Psoas muscle (tissue), 8 donors: Measurements from ENCODE around the gene IGDCC3. TPM values are rescaled to one million over a fixed set of nuclear protein-coding genes. Genes with fewer than 3 reads are reported as not detected.

Experiments
- ATAC-seq, 4 donors: fragments of 200-7000 bp; cut with Tn5 transposase; one replicate each; pipeline ENCODE4 v1.9.1; 2020; ENCODE audit warnings: moderate library complexity in 3 of 4, mild to moderate bottlenecking in 2 of 4
- DNase-seq, 2 donors: peaks; one replicate each; pipeline ENCODE4 v3.0.0-alpha.2; 2020
- H3K27ac ChIP-seq: fragments of 200-600 bp; one replicate; pipeline ENCODE4 v1.8.0; 2022
- H3K27me3 ChIP-seq, 3 donors: fragments of 200-600 bp in 1 of 3; one replicate each; pipeline versions ENCODE4 v1.6.1 to v1.8.0; 2013 to 2022; ENCODE audit warnings: low read length in 2 of 3, mild to moderate bottlenecking in 2 of 3, moderate library complexity in 1 of 3; ENCODE audit not compliant: insufficient read depth in 3 of 3
- H3K36me3 ChIP-seq, 2 donors: fragments of 200-600 bp in 1 of 2; one replicate each; pipeline versions ENCODE4 v1.6.1 to v1.8.0; 2013 to 2022; ENCODE audit warnings: low read depth in 1 of 2, mild to moderate bottlenecking in 1 of 2, moderate library complexity in 1 of 2; ENCODE audit not compliant: insufficient read depth in 1 of 2
- H3K4me1 ChIP-seq: fragments of 200-600 bp; one replicate; pipeline ENCODE4 v1.8.0; 2022
- H3K4me3 ChIP-seq: fragments of 200-600 bp; one replicate; pipeline ENCODE4 v1.8.0; 2022; ENCODE audit warnings: mild to moderate bottlenecking
- H3K9me3 ChIP-seq: fragments of 200-600 bp; one replicate; pipeline ENCODE4 v1.8.0; 2022
- CTCF ChIP-seq: fragments of 200-600 bp; IDR thresholded peaks from one replicate; pipeline ENCODE4 v1.8.0; 2022; ENCODE audit warnings: antibody characterized with exemption
- WGBS, 3 donors: extraction: QIAGEN DNeasy Blood & Tissue Kit; methylation state at CpG; one replicate each; pipeline versions ENCODE4 v1.1.6 to v1.1.7; 2013; 5-methylcytosine and 5-hydroxymethylcytosine counted together
- intact Hi-C, 2 donors: fragments of 100-400 bp; cut with DNase I; formaldehyde crosslinking; loops; one replicate each; pipeline versions ENCODE4 v1.11.0 to v1.14.2; 2022
- polyA plus RNA-seq, 3 donors: library from polyadenylated mRNA; stranded (reverse); fragments of 200-250 nt; gene quantifications; one replicate each; pipeline ENCODE4 v1.2.3, GENCODE V29; 2013
- total RNA-seq, 4 donors: library from RNA; stranded (reverse); fragmentation: NEBNext Ultra II Directional in 2 of 4; extraction: Animal tissue kit (Norgen Biotek cat#: 25700) in 2 of 4; gene quantifications; one replicate each; pipeline versions ENCODE4 v1.2.1 to v1.2.4, GENCODE V29; 2021 to 2023
- donor health status: healthy with polysubstance abuse.
- donor health status: DM: no; HTN: no; CAD: no; lungs with moderate emphysema.
- donor health status: Bipolar disorder and iron deficiency.
- donor health status: healthy.
- donor health status: DM: yes; HTN: yes; CAD: no.
- donor health status: DM: no; HTN: no; CAD: no.
- donor health status: DM: no; HTN: no; CAD: no.
- donor health status: DM: yes; HTN: yes; CAD: no.

Gene IGDCC3
- total and polyA plus RNA-seq, 7 donors, result not detected

DNA sequence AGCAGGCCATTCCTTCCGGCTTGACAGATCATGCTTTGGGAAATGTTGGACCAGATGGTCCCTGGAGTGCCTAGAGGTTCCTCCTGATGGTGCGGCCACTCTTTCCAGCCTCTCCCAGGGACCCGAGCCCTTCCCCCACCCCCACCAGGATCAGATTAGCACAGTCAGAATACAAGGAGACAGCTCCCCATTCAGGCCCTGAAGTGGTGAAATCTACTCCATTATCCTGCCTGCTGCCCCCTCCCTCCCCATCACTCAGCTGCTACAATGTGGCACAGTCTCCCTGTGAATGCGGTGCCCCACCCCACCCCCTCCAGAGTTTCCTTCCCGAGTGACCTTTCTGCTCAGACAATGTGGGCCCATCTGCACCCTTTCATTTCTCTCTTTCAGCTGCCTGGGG lies 43.9 kb downstream of the IGDCC3 start:
- H3K27me3 ChIP-seq, result peaks cover 0 to 2% (median 0%) of the 10 kb centered on the region in 3 donors
- H3K36me3 ChIP-seq, result no peaks in the 10 kb centered on the region
- 78 to 80% (median 79%) methylated on average over 5 of the region's 5 CpGs for WGBS, 3 donors
- H3K4me3 ChIP-seq, result no peak overlapping the region
- no peak overlapping the region for H3K27ac ChIP-seq
- TF ChIP-seq CTCF, result no peak
- intact Hi-C loops, result no loop called here
- DNase-seq, result peak in 1 of 2 donors; percentile 6
- no peaks in the 10 kb centered on the region for H3K9me3 ChIP-seq
- ATAC-seq, result no peak
- no peaks in the 10 kb centered on the region for H3K4me1 ChIP-seq

- intact Hi-C loops, result no loop called here
These were observed 44.5 kb downstream of the IGDCC3 start for GRCh38 chr15:65333148-65333820.

DNA sequence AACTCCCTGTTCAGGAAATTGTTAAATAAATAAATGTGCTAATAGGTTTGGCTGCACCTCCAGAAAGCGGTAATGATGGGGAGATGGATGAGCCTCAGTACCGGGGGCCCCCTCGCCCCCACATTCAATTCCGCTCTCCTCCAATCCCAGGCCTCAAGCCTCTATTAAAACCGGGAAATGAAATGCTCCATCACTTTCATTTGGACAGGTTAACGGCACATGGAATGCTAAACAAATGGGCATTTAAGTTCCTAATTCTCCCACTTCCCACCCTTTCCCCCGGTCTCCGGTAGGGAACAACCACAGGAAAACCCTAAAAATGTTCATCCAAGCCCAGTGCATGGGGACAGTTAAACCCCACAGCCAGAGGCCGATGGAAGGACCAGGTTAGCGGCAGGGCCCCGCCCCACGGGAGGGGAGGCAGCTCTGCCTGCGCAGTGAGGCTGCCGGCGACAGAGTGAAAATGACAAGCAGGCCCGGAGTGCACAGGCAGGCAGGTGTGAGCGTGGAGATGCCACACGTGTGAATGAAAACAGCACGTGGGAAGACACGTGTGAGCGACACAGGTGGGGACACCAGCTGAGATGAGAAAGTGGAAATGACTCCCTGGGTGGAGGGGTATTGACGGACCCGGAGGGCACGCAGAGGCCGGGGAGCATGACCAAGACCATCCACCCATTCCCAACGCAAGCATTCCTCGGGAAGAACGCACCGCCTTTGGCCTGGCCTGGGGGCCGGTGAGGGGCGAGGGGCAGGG lies 45.2 kb downstream of the IGDCC3 start:
- ATAC-seq, result no peak
- TF ChIP-seq CTCF, result no peak

More at GRCh38 chr15:65333148-65333820, 44.5 kb downstream of the IGDCC3 start:
- H3K36me3 ChIP-seq, result no peaks in the 10 kb centered on the region
- no peaks in the 10 kb centered on the region for H3K9me3 ChIP-seq
- DNase-seq (peak in 1 of 2 donors; percentile 35), ATAC-seq (no peak)
- H3K4me3 ChIP-seq, result no peak overlapping the region
- no peak overlapping the region for H3K27ac ChIP-seq
- no peaks in the 10 kb centered on the region for H3K4me1 ChIP-seq
- TF ChIP-seq CTCF, result no peak
- 84 to 92% (median 86%) methylated on average over 14 to 16 of the region's 16 CpGs for WGBS, 3 donors
- peaks cover 0 to 2% (median 0%) of the 10 kb centered on the region in 3 donors for H3K27me3 ChIP-seq

DNA sequence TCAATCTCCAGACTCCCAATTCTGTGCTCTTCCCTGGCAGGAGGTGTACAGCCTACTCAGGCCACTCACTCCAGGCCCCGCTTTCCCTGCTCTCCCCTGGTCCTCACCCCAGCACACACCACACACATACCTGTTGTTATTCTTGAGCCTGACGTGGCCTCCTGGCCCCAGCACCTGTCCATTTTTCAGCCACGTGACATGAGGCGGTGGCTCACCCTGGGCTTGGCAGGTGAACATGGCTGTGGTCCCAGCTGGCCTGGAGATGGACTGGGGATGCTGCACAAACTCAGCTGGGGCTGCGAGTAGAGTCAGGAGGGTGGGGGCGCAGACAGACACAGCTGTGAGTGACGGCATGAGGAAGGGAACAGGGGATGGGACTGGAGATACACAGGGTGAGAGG lies 46.0 kb downstream of the IGDCC3 start:
- no peak for TF ChIP-seq CTCF
- H3K36me3 ChIP-seq, result no peaks in the 10 kb centered on the region
- H3K27ac ChIP-seq, result no peak overlapping the region
- peak in 1 of 2 donors; percentile 20 for DNase-seq
- 61 to 91% (median 77%) methylated on average over 6 to 7 of the region's 7 CpGs for WGBS, 3 donors
- H3K27me3 ChIP-seq, result no peaks in the 10 kb centered on the region
- no peak for ATAC-seq
- intact Hi-C loops, result no loop called here
- no peaks in the 10 kb centered on the region for H3K9me3 ChIP-seq
- H3K4me3 ChIP-seq, result no peak overlapping the region
- H3K4me1 ChIP-seq, result no peaks in the 10 kb centered on the region

More for the DNA sequence above, 45.2 kb downstream of the IGDCC3 start:
- no peaks in the 10 kb centered on the region for H3K4me1 ChIP-seq
- no peak overlapping the region for H3K27ac ChIP-seq
- DNase-seq, result peak in 1 of 2 donors; percentile 25
- intact Hi-C loops, result no loop called here
- H3K4me3 ChIP-seq, result no peak overlapping the region
- no peaks in the 10 kb centered on the region for H3K36me3 ChIP-seq
- whole genome bisulfite sequencing, 3 donors, result 86 to 90% (median 88%) methylated on average over 28 to 31 of the region's 31 CpGs
- no peaks in the 10 kb centered on the region for H3K9me3 ChIP-seq
- peaks cover 0 to 2% (median 0%) of the 10 kb centered on the region in 3 donors for H3K27me3 ChIP-seq
